ENCODE measurements around the gene PADI2.

Gene PADI2

DNA sequence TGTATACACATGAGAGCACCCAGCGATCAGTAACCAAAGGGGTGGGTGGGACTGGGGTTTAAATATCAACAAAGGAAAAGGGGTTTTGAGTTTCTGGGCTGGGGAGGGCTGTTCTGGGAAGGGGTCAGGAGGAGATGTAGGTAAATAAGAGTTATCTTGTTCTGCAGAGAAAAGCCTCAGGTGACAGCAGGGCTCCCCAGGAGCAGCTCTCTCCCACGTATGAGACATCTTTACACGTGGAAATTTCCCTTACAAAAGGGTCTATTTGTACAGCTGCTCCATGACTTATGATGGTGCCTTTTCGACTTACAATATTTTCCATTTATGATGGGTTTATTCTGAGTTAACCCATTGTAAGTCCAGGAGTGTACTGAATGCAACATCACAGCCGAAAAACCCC is 16.3 kb upstream of the PADI2 start:
- no peak overlapping the region for H2AFZ ChIP-seq (ENCODE audit: low read length)
- H2BK5ac ChIP-seq (ENCODE audit: low read length): no peak overlapping the region
- no peak overlapping the region for H3K14ac ChIP-seq (ENCODE audit: low read length)
- no peak overlapping the region for H2BK12ac ChIP-seq (ENCODE audit: low read length)
- no peak overlapping the region for H3K27ac ChIP-seq (replicated peaks; ENCODE audit: low read length)
- peaks cover 0 to 2% of the 10 kb centered on the region in 2 donors for H3K9me3 ChIP-seq (replicated peaks in 1 of 2; ENCODE audit: control insufficient read depth in 2 of 2, insufficient read depth in 1 of 2, low read depth in 1 of 2, low read length in 2 of 2)
- no peaks in the 10 kb centered on the region for H3K36me3 ChIP-seq (replicated peaks in 1 of 2; ENCODE audit: control insufficient read depth in 2 of 2, insufficient read depth in 2 of 2, low read length in 2 of 2)
- H3K9ac ChIP-seq (ENCODE audit: low read depth, low read length, poor library complexity): no peak overlapping the region
- no CpG with 5 or more reads among the region's 5 CpGs for WGBS, 2 donors (ENCODE audit: extremely low coverage in 2 of 2, insufficient read length in 2 of 2, insufficient replicate concordance in 1 of 2)
- H3K4ac ChIP-seq (ENCODE audit: low read length): no peak overlapping the region
- H3K4me2 ChIP-seq (ENCODE audit: insufficient read depth, low read length, poor library complexity, severe bottlenecking): no peak overlapping the region
- no peaks in the 10 kb centered on the region for H3K4me1 ChIP-seq (ENCODE audit: control insufficient read depth in 2 of 2, insufficient read depth in 1 of 2, low read depth in 1 of 2, low read length in 2 of 2)
- H2BK15ac ChIP-seq (ENCODE audit: low read length): no peak overlapping the region
- no peaks in the 10 kb centered on the region for H3K79me1 ChIP-seq (ENCODE audit: low read depth, low read length)
- H3K23ac ChIP-seq (ENCODE audit: low read depth, low read length, poor library complexity): no peak overlapping the region
- no peak overlapping the region for H3K4me3 ChIP-seq (ENCODE audit: low read length in 2 of 2)
- no peak for DNase-seq (ENCODE audit: low spot score)
- H4K91ac ChIP-seq (ENCODE audit: low read depth, low read length, poor library complexity): no peak overlapping the region
- no peak overlapping the region for H3K18ac ChIP-seq (ENCODE audit: low read length)
- no peak overlapping the region for H2BK120ac ChIP-seq (ENCODE audit: low read depth, low read length)
- no peak overlapping the region for H4K8ac ChIP-seq (ENCODE audit: low read depth, low read length)
- no peaks in the 10 kb centered on the region for H3K27me3 ChIP-seq (ENCODE audit: control insufficient read depth in 3 of 3, insufficient read depth in 3 of 3, low read depth in 1 of 3, low read length in 3 of 3)
- H2AK5ac ChIP-seq (ENCODE audit: low read depth, low read length): no peak overlapping the region

DNA sequence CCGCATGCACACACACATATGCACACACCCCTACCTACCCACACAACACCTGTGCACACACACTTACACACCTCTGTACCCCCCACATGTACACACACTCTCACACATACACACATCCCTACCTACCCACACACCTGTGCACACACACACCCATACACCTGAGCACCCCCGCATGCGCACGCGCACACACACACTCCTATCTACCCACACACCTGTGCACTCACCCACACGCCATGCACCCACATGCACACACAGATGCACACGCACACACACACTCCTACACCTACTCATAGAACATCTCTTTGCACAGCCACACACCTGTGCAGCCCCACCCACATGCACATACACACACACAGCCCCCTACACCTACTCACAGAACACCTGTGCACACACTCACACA is 15.5 kb upstream of the PADI2 start:
- Histone ChIP-seq H3K14ac (ENCODE audit: low read length) (peak overlapping the region; percentile 72), H4K91ac (ENCODE audit: low read depth, low read length, poor library complexity) (no peak overlapping the region), H3K27me3 (ENCODE audit: control insufficient read depth in 3 of 3, insufficient read depth in 3 of 3, low read depth in 1 of 3, low read length in 3 of 3) (no peaks in the 10 kb centered on the region), H3K36me3 (replicated peaks in 1 of 2; ENCODE audit: control insufficient read depth in 2 of 2, insufficient read depth in 2 of 2, low read length in 2 of 2) (no peaks in the 10 kb centered on the region), H3K27ac (replicated peaks; ENCODE audit: low read length) (no peak overlapping the region), H2BK5ac (ENCODE audit: low read length) (no peak overlapping the region), H3K9ac (ENCODE audit: low read depth, low read length, poor library complexity) (peak overlapping the region; percentile 9), H2BK12ac (ENCODE audit: low read length) (no peak overlapping the region), H3K4ac (ENCODE audit: low read length) (no peak overlapping the region), H3K79me1 (ENCODE audit: low read depth, low read length) (no peaks in the 10 kb centered on the region), H2AFZ (ENCODE audit: low read length) (no peak overlapping the region), H3K4me2 (ENCODE audit: insufficient read depth, low read length, poor library complexity, severe bottlenecking) (no peak overlapping the region), H3K9me3 (replicated peaks in 1 of 2; ENCODE audit: control insufficient read depth in 2 of 2, insufficient read depth in 1 of 2, low read depth in 1 of 2, low read length in 2 of 2) (peaks cover 0 to 2% of the 10 kb centered on the region in 2 donors), H3K4me3 (ENCODE audit: low read length in 2 of 2) (peak overlapping the region in 1 of 2 donors; percentile 65), H2AK5ac (ENCODE audit: low read depth, low read length) (no peak overlapping the region), H3K18ac (ENCODE audit: low read length) (no peak overlapping the region), H3K23ac (ENCODE audit: low read depth, low read length, poor library complexity) (peak overlapping the region; percentile 52), H2BK120ac (ENCODE audit: low read depth, low read length) (no peak overlapping the region), H4K8ac (ENCODE audit: low read depth, low read length) (no peak overlapping the region), H3K4me1 (ENCODE audit: control insufficient read depth in 2 of 2, insufficient read depth in 1 of 2, low read depth in 1 of 2, low read length in 2 of 2) (no peaks in the 10 kb centered on the region), H2BK15ac (ENCODE audit: low read length) (no peak overlapping the region)
- WGBS, 2 donors (ENCODE audit: extremely low coverage in 2 of 2, insufficient read length in 2 of 2, insufficient replicate concordance in 1 of 2): no CpG with 5 or more reads among the region's 7 CpGs
- DNase-seq (ENCODE audit: low spot score): no peak

DNA sequence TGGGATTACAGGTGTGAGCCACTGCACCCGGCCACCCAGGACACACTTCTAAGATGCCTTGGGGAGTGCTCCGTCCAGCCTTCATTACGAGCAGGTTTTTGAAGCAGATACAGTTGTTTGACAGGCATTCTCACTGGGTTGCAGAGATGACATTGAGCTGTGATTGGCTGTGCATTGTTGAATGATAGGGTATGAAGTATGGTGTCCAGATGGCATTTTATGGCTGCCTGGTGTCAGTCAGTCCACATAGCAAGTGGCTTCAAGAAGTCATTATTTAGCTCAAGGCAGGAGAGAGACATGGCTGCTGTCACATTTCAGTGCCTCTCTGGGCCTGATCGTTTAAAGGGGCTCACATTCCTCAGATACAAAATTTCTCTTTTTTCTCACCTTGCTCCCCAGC is 14.8 kb upstream of the PADI2 start:
- Histone ChIP-seq H3K9ac (ENCODE audit: low read depth, low read length, poor library complexity) (no peak overlapping the region), H3K23ac (ENCODE audit: low read depth, low read length, poor library complexity) (peak overlapping the region; percentile 52), H3K27ac (replicated peaks; ENCODE audit: low read length) (no peak overlapping the region), H3K9me3 (replicated peaks in 1 of 2; ENCODE audit: control insufficient read depth in 2 of 2, insufficient read depth in 1 of 2, low read depth in 1 of 2, low read length in 2 of 2) (peaks cover 0 to 2% of the 10 kb centered on the region in 2 donors), H3K4me1 (ENCODE audit: control insufficient read depth in 2 of 2, insufficient read depth in 1 of 2, low read depth in 1 of 2, low read length in 2 of 2) (no peaks in the 10 kb centered on the region), H2AK5ac (ENCODE audit: low read depth, low read length) (no peak overlapping the region), H3K79me1 (ENCODE audit: low read depth, low read length) (no peaks in the 10 kb centered on the region), H2AFZ (ENCODE audit: low read length) (no peak overlapping the region), H2BK5ac (ENCODE audit: low read length) (no peak overlapping the region), H3K36me3 (replicated peaks in 1 of 2; ENCODE audit: control insufficient read depth in 2 of 2, insufficient read depth in 2 of 2, low read length in 2 of 2) (no peaks in the 10 kb centered on the region), H4K91ac (ENCODE audit: low read depth, low read length, poor library complexity) (no peak overlapping the region), H3K18ac (ENCODE audit: low read length) (no peak overlapping the region), H3K4ac (ENCODE audit: low read length) (no peak overlapping the region), H3K14ac (ENCODE audit: low read length) (no peak overlapping the region), H4K8ac (ENCODE audit: low read depth, low read length) (no peak overlapping the region), H2BK12ac (ENCODE audit: low read length) (no peak overlapping the region), H3K4me2 (ENCODE audit: insufficient read depth, low read length, poor library complexity, severe bottlenecking) (no peak overlapping the region), H3K27me3 (ENCODE audit: control insufficient read depth in 3 of 3, insufficient read depth in 3 of 3, low read depth in 1 of 3, low read length in 3 of 3) (no peaks in the 10 kb centered on the region), H3K4me3 (ENCODE audit: low read length in 2 of 2) (no peak overlapping the region), H2BK120ac (ENCODE audit: low read depth, low read length) (no peak overlapping the region), H2BK15ac (ENCODE audit: low read length) (no peak overlapping the region)
- DNase-seq (ENCODE audit: low spot score): no peak
- WGBS, 2 donors (ENCODE audit: extremely low coverage in 2 of 2, insufficient read length in 2 of 2, insufficient replicate concordance in 1 of 2): no CpG with 5 or more reads among the region's 4 CpGs

DNA sequence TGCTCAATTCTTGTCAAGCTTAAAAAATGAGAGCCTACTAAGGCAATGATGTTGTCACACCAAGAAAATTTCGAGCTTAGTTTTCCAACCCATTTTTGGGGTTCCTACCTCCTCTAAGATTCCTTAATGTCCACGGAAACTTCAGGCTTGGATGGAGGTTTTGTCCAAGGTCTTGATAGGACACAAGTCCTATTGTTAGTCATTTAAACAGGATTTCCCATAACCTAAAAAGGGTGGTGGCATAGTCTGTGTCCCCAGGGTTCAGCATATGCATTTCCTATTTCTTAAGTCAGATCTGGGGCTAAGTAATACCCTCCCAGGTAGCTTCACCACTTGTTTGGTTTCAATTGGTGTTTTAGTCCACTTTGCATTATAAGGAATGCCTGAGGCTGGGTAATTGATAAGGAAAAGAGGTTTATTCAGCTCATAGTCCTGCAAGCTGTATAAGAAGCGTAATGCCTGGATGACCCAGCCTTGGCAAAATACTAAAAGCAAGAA is 10.9 kb upstream of the PADI2 start:
- no peaks in the 10 kb centered on the region for H3K27me3 ChIP-seq (ENCODE audit: control insufficient read depth in 3 of 3, insufficient read depth in 3 of 3, low read depth in 1 of 3, low read length in 3 of 3)
- H2AFZ ChIP-seq (ENCODE audit: low read length): no peak overlapping the region
- no peak overlapping the region for H3K27ac ChIP-seq (replicated peaks; ENCODE audit: low read length)
- DNase-seq (ENCODE audit: low spot score): no peak
- H3K4ac ChIP-seq (ENCODE audit: low read length): no peak overlapping the region
- H3K4me2 ChIP-seq (ENCODE audit: insufficient read depth, low read length, poor library complexity, severe bottlenecking): no peak overlapping the region
- H3K36me3 ChIP-seq (replicated peaks in 1 of 2; ENCODE audit: control insufficient read depth in 2 of 2, insufficient read depth in 2 of 2, low read length in 2 of 2): no peaks in the 10 kb centered on the region
- H3K79me1 ChIP-seq (ENCODE audit: low read depth, low read length): no peaks in the 10 kb centered on the region
- H3K4me3 ChIP-seq (ENCODE audit: low read length in 2 of 2): no peak overlapping the region
- peaks cover 0 to 2% of the 10 kb centered on the region in 2 donors for H3K9me3 ChIP-seq (replicated peaks in 1 of 2; ENCODE audit: control insufficient read depth in 2 of 2, insufficient read depth in 1 of 2, low read depth in 1 of 2, low read length in 2 of 2)
- no peak overlapping the region for H2BK15ac ChIP-seq (ENCODE audit: low read length)
- H2BK12ac ChIP-seq (ENCODE audit: low read length): no peak overlapping the region
- peaks cover 1 to 6% of the 10 kb centered on the region in 2 donors for H3K4me1 ChIP-seq (ENCODE audit: control insufficient read depth in 2 of 2, insufficient read depth in 1 of 2, low read depth in 1 of 2, low read length in 2 of 2)
- H3K23ac ChIP-seq (ENCODE audit: low read depth, low read length, poor library complexity): no peak overlapping the region
- H4K91ac ChIP-seq (ENCODE audit: low read depth, low read length, poor library complexity): no peak overlapping the region
- H4K8ac ChIP-seq (ENCODE audit: low read depth, low read length): no peak overlapping the region
- no peak overlapping the region for H3K18ac ChIP-seq (ENCODE audit: low read length)
- H2BK5ac ChIP-seq (ENCODE audit: low read length): no peak overlapping the region
- no peak overlapping the region for H3K14ac ChIP-seq (ENCODE audit: low read length)
- H2AK5ac ChIP-seq (ENCODE audit: low read depth, low read length): no peak overlapping the region
- no CpG with 5 or more reads among the region's 3 CpGs for WGBS, 2 donors (ENCODE audit: extremely low coverage in 2 of 2, insufficient read length in 2 of 2, insufficient replicate concordance in 1 of 2)
- H3K9ac ChIP-seq (ENCODE audit: low read depth, low read length, poor library complexity): no peak overlapping the region
- H2BK120ac ChIP-seq (ENCODE audit: low read depth, low read length): no peak overlapping the region
